GM12874 (cell line): ENCODE measurements around the gene PLAAT5.

Experiments used
- CTCF ChIP-seq: IDR thresholded peaks from 2 replicates; pipeline ENCODE4 v1.5.1; 2011; ENCODE audit warnings: low read depth, mild to moderate bottlenecking, control low read depth, low read length, moderate library complexity; ENCODE audit not compliant: insufficient read depth

Gene PLAAT5, protein sequence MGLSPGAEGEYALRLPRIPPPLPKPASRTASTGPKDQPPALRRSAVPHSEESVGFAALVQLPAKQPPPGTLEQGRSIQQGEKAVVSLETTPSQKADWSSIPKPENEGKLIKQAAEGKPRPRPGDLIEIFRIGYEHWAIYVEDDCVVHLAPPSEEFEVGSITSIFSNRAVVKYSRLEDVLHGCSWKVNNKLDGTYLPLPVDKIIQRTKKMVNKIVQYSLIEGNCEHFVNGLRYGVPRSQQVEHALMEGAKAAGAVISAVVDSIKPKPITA

DNA sequence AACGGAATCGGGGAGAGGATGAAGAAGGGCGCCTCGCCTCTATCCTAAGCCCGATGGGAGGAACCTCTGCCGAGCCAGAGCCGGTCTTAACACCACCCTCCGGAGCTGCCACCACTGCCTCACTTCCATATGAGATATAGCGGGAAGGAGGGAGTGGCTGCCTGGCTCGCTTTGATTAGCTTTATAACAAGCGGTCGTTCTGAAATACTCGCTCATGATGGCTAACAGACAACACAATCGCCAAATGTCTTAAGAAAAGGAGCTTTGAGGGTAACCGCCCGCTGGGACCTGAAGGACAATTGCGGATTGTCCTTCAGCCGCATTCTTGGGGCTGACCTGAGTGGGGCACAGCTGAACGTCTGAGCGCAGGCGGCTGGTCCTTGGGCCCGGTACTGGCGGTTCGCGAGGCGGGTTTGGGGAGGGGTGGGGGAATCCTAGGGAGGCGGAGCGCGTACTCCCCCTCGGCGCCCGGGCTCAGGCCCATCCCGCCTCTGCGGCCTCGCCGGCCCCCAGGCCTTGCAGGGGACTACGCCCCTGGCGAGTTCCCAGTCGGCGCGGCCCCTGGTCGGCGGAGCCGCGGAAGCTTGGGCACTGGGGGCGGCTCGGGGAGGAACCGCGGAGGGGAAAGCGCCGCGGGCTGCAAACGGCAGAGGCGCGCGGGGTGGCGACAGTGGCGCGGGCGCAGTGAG lies at the start of gene PLAAT5:
Gene PLAAT5, minus strand, starts transcription at position 617 of the 689 bp plus-strand sequence. Its CDS starts 133 bp downstream, at position 484.
- no peak for TF ChIP-seq CTCF

DNA sequence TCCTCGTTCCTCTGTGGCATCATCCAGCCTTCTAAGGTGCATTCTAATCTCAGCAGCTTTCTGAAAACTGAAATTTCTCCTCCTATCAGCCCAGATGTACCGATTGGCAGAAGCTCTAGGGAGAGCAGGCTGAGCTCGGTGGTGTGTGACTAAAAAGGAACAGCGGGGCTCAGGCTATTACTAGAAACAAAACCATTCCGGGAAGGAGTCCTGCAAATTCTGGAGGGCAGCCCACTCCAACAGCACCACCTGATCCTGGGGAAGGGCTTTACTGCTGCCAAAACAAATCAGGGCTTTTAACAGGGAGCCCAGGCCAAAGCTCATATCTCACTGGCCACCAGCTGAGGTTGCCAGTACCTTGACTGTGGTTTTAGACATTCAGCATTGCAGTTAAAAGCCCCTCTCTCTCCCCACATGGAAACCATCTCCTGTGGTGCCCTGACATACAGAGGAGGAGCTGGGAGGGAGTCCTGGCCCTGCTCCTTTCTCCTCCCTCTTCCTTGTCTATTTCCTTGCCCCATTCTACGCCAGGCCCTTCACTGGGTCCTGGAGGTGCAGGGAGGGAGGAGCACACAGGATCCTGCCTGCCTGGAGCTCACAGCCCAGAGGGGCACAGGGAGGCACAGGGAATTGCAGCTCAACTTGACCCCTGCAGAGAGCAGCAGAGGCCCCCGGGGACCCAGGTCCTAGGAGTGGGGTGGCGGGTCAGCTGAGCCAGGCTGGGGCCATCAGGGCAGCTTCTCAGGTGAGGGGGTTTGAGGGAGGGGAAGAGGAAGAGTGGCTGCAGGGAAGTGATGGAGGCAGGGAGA lies 46.5 kb upstream of the PLAAT5 start:
- TF ChIP-seq CTCF = no peak

DNA sequence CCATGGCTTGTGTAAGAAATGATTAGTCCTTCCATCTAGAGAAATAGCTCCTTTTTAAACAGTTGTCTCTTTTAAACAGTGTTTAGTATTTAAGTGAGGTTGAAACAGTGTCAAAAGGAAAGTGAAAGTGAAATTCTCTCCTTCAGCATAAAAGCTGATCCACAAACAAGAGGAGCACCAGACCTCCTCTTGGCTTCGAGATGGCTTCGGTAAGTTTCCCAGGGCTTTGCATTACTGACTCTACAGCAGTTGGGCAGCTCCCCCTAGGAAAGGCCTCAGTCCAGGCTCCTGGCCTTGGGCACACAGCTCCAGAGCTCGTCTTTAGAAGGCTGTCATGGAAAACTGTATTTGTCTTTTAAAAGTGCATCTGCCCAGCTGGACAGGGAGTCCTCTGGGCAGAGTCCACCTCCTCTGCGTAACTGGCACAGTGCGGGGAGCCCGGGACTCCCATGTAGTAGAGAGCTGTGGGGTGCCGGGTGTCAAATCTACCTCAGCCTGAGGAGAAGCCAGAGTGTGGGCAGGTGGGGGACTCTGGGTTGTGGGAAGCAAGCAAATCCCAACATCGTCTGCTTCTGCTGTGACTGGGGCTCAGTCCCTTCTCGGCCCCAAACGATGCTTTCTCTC lies 45.8 kb upstream of the PLAAT5 start, which contains the start of gene PLAAT4:
Gene PLAAT4, plus strand, starts transcription at position 140 of the 624 bp plus-strand sequence. Its CDS starts 61 bp downstream, at position 201.
- no peak for TF ChIP-seq CTCF

DNA sequence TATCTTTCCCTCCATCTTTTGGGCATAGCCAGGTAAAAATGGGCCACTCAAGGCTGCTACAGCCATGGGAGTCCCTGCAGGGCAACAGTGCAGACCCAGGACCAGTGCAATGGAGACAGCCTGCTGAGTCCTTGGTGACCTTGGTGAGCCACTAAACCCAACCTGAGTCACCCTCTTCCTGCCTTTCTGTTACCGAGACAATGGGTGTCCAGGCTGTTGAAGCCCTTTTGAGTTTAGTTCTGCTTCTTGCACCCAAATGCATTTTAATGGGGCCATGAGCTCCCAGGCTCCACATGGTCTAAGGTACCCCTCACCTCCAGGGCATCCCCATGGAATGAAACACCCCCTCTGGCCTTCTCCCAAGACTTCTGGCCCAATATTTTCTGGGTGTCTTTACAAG lies 44.8 kb upstream of the PLAAT5 start:
- TF ChIP-seq CTCF = no peak

GRCh38 chr11:63534895-63535461 lies 44.0 kb upstream of the PLAAT5 start:
- TF ChIP-seq CTCF = no peak

GRCh38 chr11:63534076-63534475 lies 43.1 kb upstream of the PLAAT5 start:
- no peak for TF ChIP-seq CTCF
